Colonic mucosa (tissue), 4 donors: Measurements from ENCODE around the gene PPP1CA. TPM values are rescaled to one million over a fixed set of nuclear protein-coding genes. Genes with fewer than 3 reads are reported as not detected.

ENCODE experiments used
- DNase-seq: peaks from one replicate; pipeline ENCODE4 v3.0.0-alpha.2; 2020
- H3K27ac ChIP-seq: fragments of 200-600 bp; one replicate; pipeline ENCODE4 v1.8.0; 2021
- H3K27me3 ChIP-seq: fragments of 200-600 bp; one replicate; pipeline ENCODE4 v1.8.0; 2021
- H3K36me3 ChIP-seq: fragments of 200-600 bp; one replicate; pipeline ENCODE4 v1.8.0; 2021
- H3K4me1 ChIP-seq: fragments of 200-600 bp; one replicate; pipeline ENCODE4 v1.8.0; 2021; ENCODE audit warnings: mild to moderate bottlenecking
- H3K4me3 ChIP-seq: fragments of 200-600 bp; one replicate; pipeline ENCODE4 v1.8.0; 2021
- H3K9ac ChIP-seq, 2 donors: one replicate each; pipeline ENCODE4 v1.7.0; 2013; ENCODE audit warnings: control low read depth in 2 of 2, low read depth in 2 of 2, low read length in 2 of 2
- H3K9me3 ChIP-seq: fragments of 200-600 bp; one replicate; pipeline ENCODE4 v1.8.0; 2021
- CTCF ChIP-seq: fragments of 200-600 bp; IDR thresholded peaks from one replicate; pipeline ENCODE4 v1.8.0; 2022; ENCODE audit warnings: antibody characterized with exemption, mild to moderate bottlenecking
- intact Hi-C: fragments of 100-400 bp; cut with DNase I; formaldehyde crosslinking; loops from one replicate; pipeline ENCODE4 v1.14.1; 2022
- total RNA-seq, 2 donors: library from RNA; stranded (reverse); fragmentation: NEBNext Ultra II Directional in 1 of 2; extraction: Animal tissue kit (Norgen Biotek cat#: 25700) in 1 of 2; gene quantifications; one replicate each; pipeline ENCODE4 v1.2.1, GENCODE V29; 2021
- donor health status: healthy.
- donor health status: DM: no; HTN: no; CAD: no.
- donor health status: DM: no; HTN: no; CAD: no.

PPP1CA gene
- total RNA-seq, 2 donors from 2014 or later = 242 to 280 TPM

DNA sequence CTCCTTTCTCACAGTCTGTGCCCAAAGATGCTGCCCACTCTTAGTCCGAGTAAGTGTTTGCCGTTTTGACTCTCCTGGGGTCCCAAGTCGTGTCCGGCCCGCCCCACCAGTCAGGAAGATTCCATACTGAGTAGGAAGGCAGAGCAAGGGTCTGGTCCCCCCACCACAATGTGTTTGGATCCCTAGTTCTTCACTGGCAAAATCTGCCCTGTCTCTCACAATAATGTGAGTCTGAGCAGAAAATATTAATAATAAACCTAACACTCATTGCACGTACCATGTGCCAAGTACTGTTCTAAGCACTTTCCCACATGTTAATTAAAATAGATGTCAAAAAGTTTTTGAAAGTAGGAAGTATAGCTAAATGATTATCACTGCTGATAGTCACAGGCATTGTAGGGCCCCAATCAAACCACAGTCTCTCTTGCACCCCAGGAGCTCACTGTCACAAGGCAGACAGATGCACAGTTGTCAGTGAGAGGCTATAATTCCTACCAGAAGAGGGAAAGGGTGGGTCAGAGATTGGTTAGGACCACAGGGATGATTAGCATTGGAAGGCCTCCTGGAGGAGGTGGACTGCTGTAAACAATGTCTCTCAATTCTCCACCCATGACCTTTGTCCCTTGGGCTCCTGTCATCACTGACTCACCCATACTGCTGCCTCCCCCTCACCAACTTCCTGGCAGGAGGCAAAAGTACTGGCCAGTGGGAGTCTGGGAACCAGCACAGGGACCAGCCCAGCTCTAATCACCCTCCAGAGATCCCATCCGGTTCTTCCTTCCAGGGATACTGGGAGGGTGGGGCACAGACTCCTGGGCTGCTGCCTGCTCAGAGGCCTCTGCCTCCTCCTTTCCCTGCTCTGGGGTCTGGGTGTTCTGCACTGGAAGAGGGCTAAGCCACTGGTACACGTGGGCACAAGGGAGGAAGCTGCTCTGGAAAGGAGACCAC, 47.3 kb downstream of the PPP1CA start:
- no peaks in the 10 kb centered on the region for H3K9me3 ChIP-seq
- peak overlapping the region; percentile 67 for H3K4me3 ChIP-seq
- no peaks in the 10 kb centered on the region for H3K27me3 ChIP-seq
- peak; percentile 94 for DNase-seq
- peak overlapping the region; percentile 78 to 100 for H3K9ac ChIP-seq
- H3K27ac ChIP-seq = peak overlapping the region; percentile 100
- no peak for TF ChIP-seq CTCF
- H3K4me1 ChIP-seq = peaks cover 38% of the 10 kb centered on the region
- intact Hi-C loops = no loop called here
- no peaks in the 10 kb centered on the region for H3K36me3 ChIP-seq

DNA sequence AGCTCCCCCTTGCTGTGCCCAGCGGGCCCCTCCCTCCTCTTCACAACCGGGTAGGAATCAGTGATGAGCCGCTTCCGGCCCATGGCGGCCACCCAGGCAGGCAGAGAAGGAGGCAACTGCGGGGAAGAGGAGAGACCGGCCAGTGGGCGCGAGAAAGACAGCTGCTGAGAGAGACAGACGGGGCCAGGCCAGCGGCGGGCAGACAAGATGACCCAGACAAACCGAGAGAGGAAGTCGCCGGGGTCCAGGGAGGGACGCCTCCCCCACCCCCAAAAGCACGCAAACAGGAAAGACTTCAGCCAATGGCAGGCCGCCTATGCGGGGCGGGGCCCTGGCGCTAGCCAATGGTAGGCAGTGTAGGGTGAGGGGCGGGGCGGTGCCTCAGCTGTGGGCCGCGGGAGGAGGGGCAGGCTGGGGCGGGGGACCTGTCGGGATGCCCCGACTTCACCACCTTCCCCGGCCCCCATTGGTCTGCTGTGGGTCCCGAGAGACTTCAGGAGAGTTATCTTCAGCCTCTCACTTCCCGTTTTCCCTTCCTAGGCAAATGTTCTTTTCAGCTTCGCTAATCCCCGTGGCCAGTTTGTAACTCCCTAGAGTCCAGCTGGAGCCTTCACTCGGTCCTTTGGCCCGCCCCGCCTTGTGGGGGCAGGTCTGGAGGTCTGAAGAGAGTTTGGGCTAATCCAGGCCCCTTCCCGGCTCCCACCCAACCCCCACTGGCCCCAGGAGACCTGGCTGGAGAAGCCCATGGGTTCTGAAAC, 48.2 kb downstream of the PPP1CA start, which contains the start of gene POLD4:
Gene POLD4 (minus strand): TSS at position 230 of the 758 bp plus-strand sequence. CDS start 147 bp downstream, at position 83.
- peak; percentile 99 for DNase-seq
- intact Hi-C loops = no loop called here
- TF ChIP-seq CTCF = no peak

DNA sequence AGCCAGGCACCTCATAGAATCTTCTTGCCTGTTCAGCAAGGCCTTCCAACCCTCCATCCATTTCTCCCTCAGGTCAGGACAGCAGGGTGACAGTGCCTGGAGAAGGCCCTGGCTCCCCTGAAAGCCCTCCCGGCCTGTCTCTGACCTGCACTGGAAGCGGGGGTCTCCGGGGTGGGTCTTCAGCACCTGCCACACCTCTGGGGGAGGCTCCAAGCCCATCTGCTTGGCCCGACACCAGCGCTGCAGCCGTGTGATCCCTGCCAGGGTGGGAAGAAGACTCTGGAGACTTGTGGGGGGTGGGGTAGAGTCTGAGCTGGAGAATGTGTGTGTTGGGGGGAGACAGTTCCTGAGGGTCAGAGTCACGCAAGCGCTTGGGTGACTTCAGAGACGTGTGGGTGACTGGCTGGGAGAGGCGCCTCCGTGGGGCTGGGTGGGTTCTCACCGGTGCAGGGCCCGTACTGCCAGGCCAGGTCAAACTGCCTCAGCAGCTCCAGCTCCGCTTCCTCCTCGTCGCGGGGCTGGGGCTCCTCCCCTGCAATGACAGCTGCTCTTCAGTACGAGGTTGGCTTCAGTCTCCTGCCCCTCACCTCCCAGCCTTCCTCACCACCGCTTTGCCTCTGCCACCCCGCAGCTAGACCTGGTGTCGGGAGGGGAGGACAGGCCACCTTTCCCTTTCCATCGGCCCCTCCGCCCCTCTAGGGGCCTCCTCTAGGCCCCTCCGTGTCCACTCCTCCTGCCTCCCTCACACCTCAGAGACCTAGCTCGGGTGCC, 48.9 kb downstream of the PPP1CA start:
- peak; percentile 59 for DNase-seq
- Histone ChIP-seq H3K27me3 (no peaks in the 10 kb centered on the region), H3K36me3 (no peaks in the 10 kb centered on the region), H3K9ac (peak overlapping the region; percentile 97 to 100), H3K4me1 (peaks cover 38% of the 10 kb centered on the region), H3K27ac (peak overlapping the region; percentile 100), H3K4me3 (peak overlapping the region; percentile 67), H3K9me3 (no peaks in the 10 kb centered on the region)
- no peak for TF ChIP-seq CTCF
- intact Hi-C loops = no loop called here

More for the DNA sequence above, 48.2 kb downstream of the PPP1CA start, which contains the start of gene POLD4:
- peak within 1 kb of the TSS; percentile 67 for H3K4me3 ChIP-seq
- peak within 1 kb of the TSS; percentile 100 for H3K27ac ChIP-seq
- H3K9ac ChIP-seq = peak within 1 kb of the TSS; percentile 97 to 100
- peaks cover 38% of the 10 kb centered on the region for H3K4me1 ChIP-seq
- no peaks in the 10 kb centered on the region for H3K27me3 ChIP-seq
- H3K9me3 ChIP-seq = no peaks in the 10 kb centered on the region
- H3K36me3 ChIP-seq = no peaks in the 10 kb centered on the region

DNA sequence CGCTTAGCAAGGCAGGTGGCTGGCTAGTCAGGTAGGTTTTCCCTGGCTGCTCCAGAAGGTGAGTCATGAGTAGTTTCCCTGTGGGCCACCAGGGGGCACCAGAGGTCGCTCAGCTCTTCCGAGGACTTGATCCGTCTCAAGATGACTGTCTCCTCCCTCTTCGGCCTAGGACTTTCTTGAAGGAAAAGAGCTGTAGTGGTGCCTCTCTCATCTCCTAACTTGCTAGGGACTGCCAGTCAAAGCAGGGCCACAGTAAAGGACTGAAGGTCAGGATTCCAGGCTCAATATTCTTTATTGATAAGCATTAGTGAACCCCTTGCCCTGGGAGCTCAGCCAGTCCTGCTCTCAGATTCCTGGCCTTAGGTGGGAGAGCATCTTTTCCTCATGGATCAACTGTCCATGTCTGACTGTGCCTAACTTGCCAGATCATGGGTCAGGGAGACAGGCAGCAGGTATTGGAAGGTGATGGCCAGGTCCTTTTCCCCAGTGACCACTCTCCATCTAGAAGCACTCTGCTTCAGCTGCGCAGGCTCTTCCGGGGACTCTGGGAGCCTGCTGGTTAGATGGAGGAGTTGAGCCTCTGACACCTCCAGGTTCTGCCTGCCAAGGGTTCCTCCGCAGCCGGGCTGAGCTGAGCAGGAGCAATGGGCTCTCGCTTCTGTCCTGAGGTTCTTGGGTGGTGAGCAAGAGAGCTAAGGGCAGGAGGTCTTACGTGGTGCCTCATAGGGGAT, 50.2 kb downstream of the PPP1CA start:
- intact Hi-C loops = no loop called here
- Histone ChIP-seq H3K9me3 (no peaks in the 10 kb centered on the region), H3K36me3 (no peaks in the 10 kb centered on the region), H3K27me3 (no peaks in the 10 kb centered on the region), H3K4me3 (no peak overlapping the region), H3K9ac (peak overlapping the region; percentile 58 to 100), H3K27ac (peak overlapping the region; percentile 100), H3K4me1 (peaks cover 35% of the 10 kb centered on the region)
- peak; percentile 94 for TF ChIP-seq CTCF
- DNase-seq = peak; percentile 75
